ENCODE results near the gene AASDH. TPM values are rescaled to one million over a fixed set of nuclear protein-coding genes. Genes with fewer than 3 reads are reported as not detected.

The AASDH gene
- total and polyA plus RNA-seq, 2 of the 13 experiments (the other 11 are each of a cell fraction or from before 2014, with no cell fraction given): 12.6 to 14.1 TPM

DNA sequence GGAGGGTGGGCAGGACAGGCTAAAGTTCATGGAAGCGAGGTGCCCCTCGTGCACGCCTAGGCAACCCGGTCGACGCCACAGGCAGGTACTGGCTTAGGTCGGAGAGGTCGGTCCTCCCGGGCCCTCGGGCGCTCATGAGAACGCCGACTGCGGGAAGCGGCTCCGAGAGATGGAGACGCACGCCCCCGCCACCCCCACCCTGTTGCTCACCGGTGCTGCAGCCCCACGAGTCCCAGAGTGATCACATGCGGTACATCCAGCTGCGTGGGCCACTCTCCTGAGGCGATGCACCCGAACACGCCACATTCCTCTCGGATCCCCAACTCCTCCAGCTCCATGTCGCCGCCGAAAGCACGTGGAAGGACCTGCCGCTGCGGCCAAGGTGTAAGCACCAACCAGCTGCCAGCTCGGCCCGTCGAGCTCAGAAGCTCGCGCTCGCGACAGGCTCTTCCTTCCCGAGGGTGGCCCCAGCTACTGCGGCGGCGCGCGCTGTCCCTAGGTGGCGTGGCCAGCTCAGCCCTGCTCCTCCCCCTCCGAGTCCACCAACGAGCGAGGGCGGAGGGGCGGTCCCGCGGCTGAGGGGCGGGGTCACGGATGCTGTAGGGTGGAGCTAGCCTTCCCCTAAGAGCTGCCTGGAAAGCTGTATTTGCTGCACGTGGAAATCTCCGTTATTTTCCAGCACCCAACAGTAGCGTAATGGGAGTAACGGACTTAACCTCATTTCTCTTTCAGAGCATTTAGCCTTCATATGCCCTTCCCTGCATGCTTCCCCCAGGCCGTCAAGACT lies 48.0 kb upstream of the AASDH start, which contains the start of gene PPAT:
Gene PPAT, minus strand, starts transcription at position 476 of the 787 bp plus-strand sequence. Its CDS starts 138 bp downstream, at position 338.
- peaks cover 35% of the 10 kb centered on the region for H4K20me1 ChIP-seq (ENCODE audit: insufficient read depth, low read length)
- peaks cover 48% of the 10 kb centered on the region for H3K4me1 ChIP-seq (ENCODE audit: insufficient read depth, low read length)
- 0% methylated on average over 12 of the region's 61 CpGs for WGBS (ENCODE audit: low lambda C conversion rate)
- ChIA-PET CTCF (ENCODE audit: low intra/inter-chr PET ratio, low total read pairs) (no interaction called here), POLR2A (interaction anchor here (0.5 to 4.9 kb wide), 18 partner anchors 9 to 890 kb away, joined by 3 to 67 read pairs (median 7); partner anchors contain the start of genes AASDH, CEP135, NOA1 and POLR2B)
- H3K4me3 ChIP-seq (replicated peaks in 1 of 3; ENCODE audit: insufficient read depth in 1 of 3, low read depth in 2 of 3, low read length in 3 of 3): peak within 1 kb of the TSS; percentile 75 to 92 (median 80)
- BruUV-seq (replicated peaks): no TSS peak
- ATAC-seq (peak; percentile 90), DNase-seq (ENCODE audit: low spot score) (peak; percentile 93), FAIRE-seq (no peak)
- peak within 1 kb of the TSS; percentile 92 for H3K9ac ChIP-seq (ENCODE audit: insufficient read depth, low read depth, low read length)
- intact Hi-C loops (cut with micrococcal nuclease; ENCODE audit: unreplicated experiment) (loop anchor here (1.0 to 5.0 kb wide), 3 partner anchors 48 to 542 kb away; partner anchors contain the start of genes AASDH, NOA1, POLR2B and REST), in situ Hi-C loops (cut with HindIII; ENCODE audit: extremely low pct_ligation_motif_present, low pct_unique_long_range_greater_than_20kb) (no loop called here)
- no peaks in the 10 kb centered on the region for H3K9me3 ChIP-seq (ENCODE audit: low read length)
- H3K27me3 ChIP-seq (ENCODE audit: control insufficient read depth in 1 of 2, insufficient read depth in 2 of 2, low read length in 2 of 2): no peaks in the 10 kb centered on the region; a peak in 1 of 5 replicates
- peak within 1 kb of the TSS; percentile 89 for H3K4me2 ChIP-seq (ENCODE audit: low read depth, low read length)
- peak within 1 kb of the TSS; percentile 84 for H2AFZ ChIP-seq (ENCODE audit: low read length)
- peak within 1 kb of the TSS; percentile 98 for H3K27ac ChIP-seq (ENCODE audit: extremely low read length, insufficient read depth, low read length)
- peaks cover 0 to 9% of the 10 kb centered on the region in 2 experiments; a peak in 1 of 5 replicates for H3K36me3 ChIP-seq (replicated peaks in 1 of 2; ENCODE audit: control insufficient read depth in 1 of 2, insufficient read depth in 2 of 2, low read length in 2 of 2)
- peaks cover 84% of the 10 kb centered on the region for H3K79me2 ChIP-seq (ENCODE audit: insufficient read depth, low read length)
- TF ChIP-seq, protein P1, sequence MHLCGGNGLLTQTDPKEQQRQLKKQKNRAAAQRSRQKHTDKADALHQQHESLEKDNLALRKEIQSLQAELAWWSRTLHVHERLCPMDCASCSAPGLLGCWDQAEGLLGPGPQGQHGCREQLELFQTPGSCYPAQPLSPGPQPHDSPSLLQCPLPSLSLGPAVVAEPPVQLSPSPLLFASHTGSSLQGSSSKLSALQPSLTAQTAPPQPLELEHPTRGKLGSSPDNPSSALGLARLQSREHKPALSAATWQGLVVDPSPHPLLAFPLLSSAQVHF (CRISPR knock-in tag; IDR thresholded peaks at IDR 0.05): no peak
- TF ChIP-seq ZNF773 (CRISPR knock-in tag; IDR thresholded peaks at IDR 0.05; ENCODE audit: borderline replicate concordance): no peak; the same call in 1 of the 2 replicates
- peak; percentile 13; the same call in 1 of the 2 replicates for TF ChIP-seq ZNF33B (CRISPR knock-in tag; IDR thresholded peaks at IDR 0.05)
- TF ChIP-seq, protein P2, sequence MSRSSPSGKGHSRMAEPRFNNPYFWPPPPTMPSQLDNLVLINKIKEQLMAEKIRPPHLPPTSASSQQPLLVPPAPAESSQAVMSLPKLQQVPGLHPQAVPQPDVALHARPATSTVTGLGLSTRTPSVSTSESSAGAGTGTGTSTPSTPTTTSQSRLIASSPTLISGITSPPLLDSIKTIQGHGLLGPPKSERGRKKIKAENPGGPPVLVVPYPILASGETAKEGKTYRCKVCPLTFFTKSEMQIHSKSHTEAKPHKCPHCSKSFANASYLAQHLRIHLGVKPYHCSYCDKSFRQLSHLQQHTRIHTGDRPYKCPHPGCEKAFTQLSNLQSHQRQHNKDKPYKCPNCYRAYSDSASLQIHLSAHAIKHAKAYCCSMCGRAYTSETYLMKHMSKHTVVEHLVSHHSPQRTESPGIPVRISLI (CRISPR knock-in tag; IDR thresholded peaks at IDR 0.05; ENCODE audit: borderline replicate concordance): peak; percentile 52; the same call in 1 of the 2 replicates
- peak; percentile 31; the same call in 1 of the 2 replicates for TF ChIP-seq THAP11 (CRISPR knock-in tag; IDR thresholded peaks at IDR 0.05)
- TF ChIP-seq FOXP1 (IDR thresholded peaks at IDR 0.05): no peak
- TF ChIP-seq FOXP1 (CRISPR knock-in tag; IDR thresholded peaks at IDR 0.05): no peak
- TF ChIP-seq ZFP36L1 (CRISPR knock-in tag; IDR thresholded peaks at IDR 0.05): peak; percentile 76
- TF ChIP-seq ZMYM3 (CRISPR knock-in tag; IDR thresholded peaks at IDR 0.05): no peak
- peak; percentile 71; the same call in 1 of the 2 replicates for TF ChIP-seq SNAPC2 (CRISPR knock-in tag; IDR thresholded peaks at IDR 0.05)
- no peak; the same call in 1 of the 2 replicates for TF ChIP-seq ONECUT2 (CRISPR knock-in tag; IDR thresholded peaks at IDR 0.05)
- TF ChIP-seq, protein P3, sequence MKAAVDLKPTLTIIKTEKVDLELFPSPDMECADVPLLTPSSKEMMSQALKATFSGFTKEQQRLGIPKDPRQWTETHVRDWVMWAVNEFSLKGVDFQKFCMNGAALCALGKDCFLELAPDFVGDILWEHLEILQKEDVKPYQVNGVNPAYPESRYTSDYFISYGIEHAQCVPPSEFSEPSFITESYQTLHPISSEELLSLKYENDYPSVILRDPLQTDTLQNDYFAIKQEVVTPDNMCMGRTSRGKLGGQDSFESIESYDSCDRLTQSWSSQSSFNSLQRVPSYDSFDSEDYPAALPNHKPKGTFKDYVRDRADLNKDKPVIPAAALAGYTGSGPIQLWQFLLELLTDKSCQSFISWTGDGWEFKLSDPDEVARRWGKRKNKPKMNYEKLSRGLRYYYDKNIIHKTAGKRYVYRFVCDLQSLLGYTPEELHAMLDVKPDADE (CRISPR knock-in tag; IDR thresholded peaks at IDR 0.05): peak; percentile 78; the same call in 1 of the 2 replicates
- TF ChIP-seq MTF2 (CRISPR knock-in tag; IDR thresholded peaks at IDR 0.05; ENCODE audit: borderline replicate concordance): no peak
- peak; percentile 10; the same call in 1 of the 2 replicates for TF ChIP-seq CREB1 (IDR thresholded peaks at IDR 0.05)
- peak; percentile 50; the same call in 1 of the 2 replicates for TF ChIP-seq CREB1 (CRISPR knock-in tag; IDR thresholded peaks at IDR 0.05)
- TF ChIP-seq ZNF10 (CRISPR knock-in tag; IDR thresholded peaks at IDR 0.05; ENCODE audit: borderline replicate concordance, low read depth): no peak
- TF ChIP-seq ZNF850 (CRISPR knock-in tag; conservative IDR thresholded peaks at IDR 0.05): no peak
- peak; percentile 42 for TF ChIP-seq ZNF883 (CRISPR knock-in tag; IDR thresholded peaks at IDR 0.05; ENCODE audit: not compliant biosample characterization)
- TF ChIP-seq, protein P4, sequence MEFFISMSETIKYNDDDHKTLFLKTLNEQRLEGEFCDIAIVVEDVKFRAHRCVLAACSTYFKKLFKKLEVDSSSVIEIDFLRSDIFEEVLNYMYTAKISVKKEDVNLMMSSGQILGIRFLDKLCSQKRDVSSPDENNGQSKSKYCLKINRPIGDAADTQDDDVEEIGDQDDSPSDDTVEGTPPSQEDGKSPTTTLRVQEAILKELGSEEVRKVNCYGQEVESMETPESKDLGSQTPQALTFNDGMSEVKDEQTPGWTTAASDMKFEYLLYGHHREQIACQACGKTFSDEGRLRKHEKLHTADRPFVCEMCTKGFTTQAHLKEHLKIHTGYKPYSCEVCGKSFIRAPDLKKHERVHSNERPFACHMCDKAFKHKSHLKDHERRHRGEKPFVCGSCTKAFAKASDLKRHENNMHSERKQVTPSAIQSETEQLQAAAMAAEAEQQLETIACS (CRISPR knock-in tag; IDR thresholded peaks at IDR 0.05): peak; percentile 87
- TF ChIP-seq HDAC6 (IDR thresholded peaks at IDR 0.05; ENCODE audit: low read depth, low read length): no peak

Measured in HepG2 (cell line).